COLO829 (cell line): Measurements from ENCODE around the gene YBEY.
"Not testable (repeated sequence)": the region's sequence is repeated elsewhere in the genome, so short reads cannot be mapped to it uniquely, and the experiment has no call there.

Experiments
- DNase-seq: peaks from one replicate; pipeline ENCODE4 v3.0.0; 2012; ENCODE audit warnings: low spot score

Gene YBEY

GRCh38 chr21:46304437-46304836, 18.3 kb downstream of the YBEY start:
- DNase-seq, result no peak

GRCh38 chr21:46304955-46305354, 18.8 kb downstream of the YBEY start:
- no peak for DNase-seq

DNA sequence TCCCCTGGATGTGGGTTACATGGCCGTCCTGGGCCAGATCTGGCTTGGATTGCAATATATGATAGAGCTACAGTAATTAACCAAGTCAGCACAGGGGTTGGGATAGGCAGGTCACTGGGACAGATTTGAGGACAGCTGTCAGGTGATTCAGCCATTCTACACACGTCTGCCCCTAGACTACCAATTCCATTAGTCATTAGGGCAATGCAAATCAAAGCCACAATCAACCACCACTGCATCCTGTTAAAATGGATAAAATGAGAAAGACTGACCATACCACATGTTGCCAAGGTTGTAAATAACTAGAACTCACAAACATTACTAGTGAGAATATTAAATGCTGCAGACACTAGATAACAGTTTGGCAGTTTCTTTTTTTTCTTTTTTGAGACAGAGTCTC, 21.5 kb downstream of the YBEY start:
- no peak for DNase-seq

- no peak for DNase-seq
Observed at GRCh38 chr21:46308431-46308830, 22.3 kb downstream of the YBEY start.

GRCh38 chr21:46310260-46310659, 24.1 kb downstream of the YBEY start:
- DNase-seq, result not testable (repeated sequence)

DNA sequence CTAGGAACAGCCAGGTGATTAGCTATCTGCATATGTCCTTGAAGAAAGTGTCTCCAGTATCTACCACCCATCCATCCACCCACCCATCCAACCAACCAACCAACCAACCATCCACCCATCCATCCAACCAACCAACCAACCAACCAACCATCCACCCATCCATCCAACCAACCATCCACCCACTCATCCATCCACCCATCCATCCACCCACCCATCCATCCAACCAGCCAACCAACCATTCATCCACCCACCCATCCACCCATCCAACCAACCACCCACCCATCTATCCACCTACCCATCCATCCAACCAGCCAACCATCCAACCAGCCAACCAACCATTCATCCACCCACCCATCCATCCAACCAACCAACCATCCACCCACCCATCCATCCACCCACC, 25.4 kb downstream of the YBEY start:
- DNase-seq, result no peak

DNA sequence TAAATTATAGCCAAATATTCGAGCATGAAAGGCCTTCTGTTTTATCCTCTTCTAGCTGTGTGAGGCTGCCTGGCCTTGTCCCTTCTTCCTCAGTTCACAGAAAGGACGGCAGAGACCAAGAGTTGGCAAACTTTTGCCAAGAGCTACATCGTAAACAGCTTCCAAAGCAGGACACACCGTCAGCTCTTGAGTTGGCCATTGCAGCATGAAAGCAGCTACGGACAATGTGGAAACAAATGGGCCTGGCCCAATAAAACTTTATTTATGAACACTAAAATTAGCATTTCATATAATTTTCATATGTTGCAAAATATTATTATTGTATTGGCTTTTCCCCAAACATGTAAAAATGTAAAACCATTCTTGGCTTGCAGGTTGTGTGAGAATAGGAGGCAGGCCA, 26.8 kb downstream of the YBEY start:
- DNase-seq, result no peak

DNA sequence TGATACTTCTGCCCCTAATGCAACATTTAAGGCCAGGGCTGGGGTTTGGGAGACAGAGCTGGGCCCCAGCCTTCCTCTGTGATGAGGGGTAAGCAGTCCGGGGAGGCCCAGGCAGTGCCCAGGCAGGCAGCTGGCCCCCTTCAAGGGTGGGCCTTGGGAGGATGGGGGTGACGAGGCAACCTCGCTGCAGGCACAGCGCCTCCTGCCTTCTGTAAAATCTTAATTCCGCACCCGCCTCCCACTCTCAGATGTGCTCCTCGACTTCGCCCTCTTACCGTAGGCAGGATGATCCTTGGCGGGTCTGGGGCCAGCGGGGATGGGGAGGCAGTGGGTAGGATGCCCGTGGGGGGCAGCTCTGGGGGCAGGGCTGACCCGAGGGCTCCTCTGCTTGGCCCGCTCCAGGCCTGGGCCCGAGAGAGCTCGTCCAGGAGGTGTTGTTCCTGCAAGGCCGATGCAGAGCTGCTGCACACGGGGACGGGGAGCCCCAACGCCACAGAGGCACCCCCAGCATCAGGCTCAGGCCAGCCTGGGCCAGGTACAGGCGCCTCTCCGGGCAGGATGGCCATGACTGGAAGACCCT, 28.4 kb downstream of the YBEY start:
- no peak for DNase-seq

DNA sequence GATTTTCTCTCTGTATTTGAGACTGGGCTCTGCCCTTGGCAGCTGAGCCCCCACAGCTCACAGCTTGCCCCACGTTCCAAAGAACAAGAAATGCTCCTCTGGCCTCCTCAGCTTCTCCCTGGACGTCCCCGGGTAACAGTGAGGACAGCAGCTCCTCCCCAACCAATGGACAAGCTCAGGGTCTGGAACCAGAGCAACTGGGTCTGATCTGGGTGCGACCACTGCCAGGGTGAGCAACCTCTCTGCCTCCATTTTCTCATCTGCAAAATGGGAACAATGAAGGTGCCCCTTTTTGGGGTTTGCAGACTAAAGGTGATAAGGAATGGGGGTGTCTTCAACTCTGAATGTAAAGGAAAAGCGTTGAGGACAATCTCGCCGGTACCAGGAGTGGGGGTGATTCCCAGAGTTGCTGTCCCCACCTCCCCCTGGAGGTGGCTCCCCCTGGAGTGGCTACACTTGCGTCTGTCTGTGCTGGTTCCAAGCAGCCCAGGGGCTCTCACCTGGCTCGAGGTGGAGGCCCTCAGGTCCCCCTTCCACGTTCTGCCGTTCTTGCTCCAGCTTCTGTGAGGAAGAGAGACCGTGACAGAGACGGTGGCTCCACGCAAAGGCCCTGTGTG, 30.7 kb downstream of the YBEY start:
- no peak for DNase-seq

- no peak for DNase-seq
Observed at GRCh38 chr21:46317710-46318463, 31.7 kb downstream of the YBEY start.

- DNase-seq, result no peak
Observed at GRCh38 chr21:46318464-46318845, 32.3 kb downstream of the YBEY start.

DNA sequence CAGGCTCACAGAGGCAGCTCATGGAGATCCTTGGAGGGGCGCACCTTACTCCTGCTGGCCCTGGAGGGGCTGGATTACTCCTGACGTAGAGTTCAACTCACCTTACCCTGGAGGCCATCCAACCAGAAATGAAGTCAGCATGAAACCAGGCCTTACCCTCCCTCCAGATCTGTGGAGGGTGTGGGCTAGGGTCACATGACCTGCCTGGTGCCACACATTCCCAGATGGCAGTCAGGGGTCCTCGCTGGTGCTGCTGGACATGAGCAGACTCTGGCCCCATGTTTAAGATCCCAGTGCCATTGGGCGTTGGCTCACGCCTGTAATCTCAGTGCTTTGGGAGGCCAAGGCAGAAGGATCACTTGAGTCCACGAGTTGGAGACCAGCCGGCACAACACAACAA, 33.0 kb downstream of the YBEY start:
- DNase-seq, result no peak

DNA sequence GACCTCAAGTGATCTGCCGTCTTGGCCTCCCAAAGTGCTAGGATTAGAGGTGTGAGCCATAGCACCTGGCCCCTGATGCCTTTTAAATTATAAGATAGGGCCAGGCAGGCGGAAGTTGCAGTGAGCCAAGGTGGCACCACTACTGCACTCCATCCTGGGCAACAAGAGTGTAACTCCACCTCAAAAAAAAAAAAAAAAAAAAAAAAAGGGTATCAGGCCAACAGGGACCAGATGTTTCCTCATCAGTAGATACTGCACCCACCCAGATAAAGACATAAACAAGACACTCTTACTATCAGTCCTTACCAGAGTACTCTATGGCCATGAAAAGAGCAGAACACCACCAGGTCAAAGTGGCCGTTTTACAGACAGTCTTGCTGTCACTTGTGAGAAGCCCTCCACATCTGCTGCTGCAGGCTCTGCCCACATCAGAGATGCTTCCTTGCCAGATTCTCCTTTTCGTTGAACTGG, 34.2 kb downstream of the YBEY start:
- no peak for DNase-seq

GRCh38 chr21:46322351-46323226, 36.4 kb downstream of the YBEY start:
- no peak for DNase-seq

- DNase-seq, result no peak
Observed at GRCh38 chr21:46323227-46323709, 37.1 kb downstream of the YBEY start.

- DNase-seq, result peak; percentile 97
Observed at GRCh38 chr21:46323710-46324389, 37.7 kb downstream of the YBEY start, which contains the start of the genes C21orf58 and PCNT. C21orf58 (minus strand) TSS chr21:46323870; CDS start chr21:46322738, 1,132 bp downstream. PCNT (plus strand) TSS chr21:46324156; CDS start chr21:46324229, 73 bp downstream.

GRCh38 chr21:46324390-46325072, 38.4 kb downstream of the YBEY start:
- DNase-seq, result peak; percentile 80

GRCh38 chr21:46325073-46325912, 39.2 kb downstream of the YBEY start:
- DNase-seq, result no peak

- no peak for DNase-seq
Observed at GRCh38 chr21:46326110-46326703, 40.1 kb downstream of the YBEY start.
